ENCODE results near the gene NHEJ1.

NHEJ1 gene

DNA sequence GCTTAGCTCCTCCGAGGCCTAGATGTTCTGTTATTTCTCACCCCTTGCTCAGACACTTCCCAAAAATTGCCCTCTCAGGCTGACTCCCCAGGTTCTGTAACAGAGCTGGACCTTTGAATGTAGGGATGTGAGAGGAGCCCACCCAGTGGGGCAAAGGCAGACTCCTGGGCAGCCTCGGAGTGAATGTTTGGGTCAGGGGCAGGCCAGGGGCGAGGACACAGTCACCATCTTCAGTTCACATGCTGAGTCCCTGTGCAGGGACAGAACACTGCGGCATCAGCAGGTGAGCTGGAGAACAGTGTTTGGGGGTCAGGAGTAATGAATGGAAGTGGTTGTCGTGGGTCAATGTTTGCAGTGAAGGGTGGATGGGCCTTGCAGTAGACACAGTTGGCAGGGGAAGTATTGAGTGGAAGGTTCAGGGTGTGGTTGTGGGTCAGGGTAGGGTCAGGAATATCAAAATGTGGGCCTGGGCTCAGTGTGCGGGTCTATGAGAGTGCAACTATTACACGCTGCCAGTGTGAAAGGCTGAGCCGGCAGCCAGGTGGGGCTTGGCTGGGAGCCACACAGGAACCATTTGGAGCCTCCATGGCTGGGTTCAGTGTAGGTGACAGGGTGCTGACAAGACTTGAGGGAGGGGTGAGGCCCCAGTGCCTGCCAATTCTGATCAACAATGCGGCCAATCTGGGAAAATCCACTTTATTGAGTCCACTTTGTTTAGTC is 104.3 kb downstream of the NHEJ1 start:
- Histone ChIP-seq H3K36me3 (ENCODE audit: insufficient read depth, low read length) (no peaks in the 10 kb centered on the region), H3K27me3 (ENCODE audit: insufficient read depth, low read length) (no peaks in the 10 kb centered on the region; the same call in 1 of the 2 replicates), H3K4me1 (ENCODE audit: insufficient read depth, low read length, severe bottlenecking) (no peaks in the 10 kb centered on the region), H3F3A (ENCODE audit: insufficient read depth, low read length) (no peaks in the 10 kb centered on the region), H3K79me2 (ENCODE audit: insufficient read depth, low read length) (no peaks in the 10 kb centered on the region), H2AFZ (ENCODE audit: low read length) (no peak overlapping the region), H4K20me1 (ENCODE audit: insufficient read depth, low read length) (no peaks in the 10 kb centered on the region), H3K9me3 (ENCODE audit: low read length) (no peaks in the 10 kb centered on the region), H3K4me3 (ENCODE audit: low read depth, low read length, poor library complexity, severe bottlenecking) (no peak overlapping the region), H3K9me2 (ENCODE audit: low read depth, low read length) (no peaks in the 10 kb centered on the region), H3K9ac (ENCODE audit: low read length) (no peak overlapping the region), H3K4me2 (ENCODE audit: low read length) (no peak overlapping the region), H3K27ac (ENCODE audit: low read depth, low read length, poor library complexity, severe bottlenecking) (no peak overlapping the region)
- no peak for TF ChIP-seq EZH2 (IDR thresholded peaks at IDR 0.05; ENCODE audit: borderline replicate concordance, low read length)
- TF ChIP-seq, protein P1, sequence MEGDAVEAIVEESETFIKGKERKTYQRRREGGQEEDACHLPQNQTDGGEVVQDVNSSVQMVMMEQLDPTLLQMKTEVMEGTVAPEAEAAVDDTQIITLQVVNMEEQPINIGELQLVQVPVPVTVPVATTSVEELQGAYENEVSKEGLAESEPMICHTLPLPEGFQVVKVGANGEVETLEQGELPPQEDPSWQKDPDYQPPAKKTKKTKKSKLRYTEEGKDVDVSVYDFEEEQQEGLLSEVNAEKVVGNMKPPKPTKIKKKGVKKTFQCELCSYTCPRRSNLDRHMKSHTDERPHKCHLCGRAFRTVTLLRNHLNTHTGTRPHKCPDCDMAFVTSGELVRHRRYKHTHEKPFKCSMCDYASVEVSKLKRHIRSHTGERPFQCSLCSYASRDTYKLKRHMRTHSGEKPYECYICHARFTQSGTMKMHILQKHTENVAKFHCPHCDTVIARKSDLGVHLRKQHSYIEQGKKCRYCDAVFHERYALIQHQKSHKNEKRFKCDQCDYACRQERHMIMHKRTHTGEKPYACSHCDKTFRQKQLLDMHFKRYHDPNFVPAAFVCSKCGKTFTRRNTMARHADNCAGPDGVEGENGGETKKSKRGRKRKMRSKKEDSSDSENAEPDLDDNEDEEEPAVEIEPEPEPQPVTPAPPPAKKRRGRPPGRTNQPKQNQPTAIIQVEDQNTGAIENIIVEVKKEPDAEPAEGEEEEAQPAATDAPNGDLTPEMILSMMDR (IDR thresholded peaks at IDR 0.05; ENCODE audit: low read length) = no peak

DNA sequence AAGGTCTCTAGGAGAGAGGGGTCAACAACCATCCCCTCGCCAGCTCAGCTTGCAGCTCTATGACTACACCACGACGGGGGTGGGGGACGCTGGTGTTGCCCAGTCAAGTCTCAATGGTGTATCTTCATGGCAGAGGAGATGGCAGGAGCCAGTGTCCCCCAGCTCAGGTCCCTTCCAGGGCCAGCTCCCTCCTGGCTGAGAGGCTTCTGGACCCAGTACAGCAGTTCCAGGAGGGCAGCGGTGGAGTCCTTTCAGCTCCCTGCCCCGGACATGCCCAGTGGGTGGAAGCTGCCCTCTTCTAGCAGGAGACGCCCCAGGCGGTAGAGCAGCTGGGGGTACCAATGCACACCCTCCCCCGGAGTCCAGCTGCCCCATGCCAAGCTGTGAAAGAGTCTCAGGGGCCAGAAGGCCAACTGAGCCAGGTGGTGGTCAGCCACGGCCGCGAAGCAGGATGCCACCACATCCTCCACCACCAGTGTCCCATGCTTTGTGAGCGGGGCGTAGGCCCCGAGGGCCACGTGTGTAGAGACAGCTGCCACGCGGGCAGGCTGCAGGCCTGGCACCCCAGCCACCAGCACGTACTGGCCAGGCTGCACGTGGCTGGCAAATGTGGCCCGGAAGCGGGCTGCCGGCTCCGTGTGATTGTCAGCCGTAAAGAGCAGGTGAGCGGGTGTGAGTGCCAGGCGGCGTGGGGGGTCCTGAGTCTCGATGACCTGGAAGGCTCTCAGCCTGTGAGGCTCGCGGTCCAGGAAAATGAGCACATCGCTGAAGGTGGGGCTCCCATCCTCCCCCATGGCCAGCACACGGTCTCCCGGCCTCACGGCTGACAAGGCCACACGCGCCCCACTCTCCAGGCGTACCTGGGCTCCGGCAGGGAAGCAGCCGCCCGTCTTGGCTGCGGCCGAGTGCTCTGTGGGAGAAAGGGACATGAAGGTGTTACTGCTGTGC is 105.4 kb downstream of the NHEJ1 start:
- Histone ChIP-seq H3K4me1 (ENCODE audit: insufficient read depth, low read length, severe bottlenecking) (no peaks in the 10 kb centered on the region), H3F3A (ENCODE audit: insufficient read depth, low read length) (no peaks in the 10 kb centered on the region), H3K4me2 (ENCODE audit: low read length) (no peak overlapping the region), H3K4me3 (ENCODE audit: low read depth, low read length, poor library complexity, severe bottlenecking) (no peak overlapping the region), H3K9ac (ENCODE audit: low read length) (no peak overlapping the region), H3K9me3 (ENCODE audit: low read length) (no peaks in the 10 kb centered on the region), H3K36me3 (ENCODE audit: insufficient read depth, low read length) (no peaks in the 10 kb centered on the region), H2AFZ (ENCODE audit: low read length) (no peak overlapping the region), H3K79me2 (ENCODE audit: insufficient read depth, low read length) (no peaks in the 10 kb centered on the region), H3K27me3 (ENCODE audit: insufficient read depth, low read length) (no peaks in the 10 kb centered on the region; the same call in 1 of the 2 replicates), H3K9me2 (ENCODE audit: low read depth, low read length) (no peaks in the 10 kb centered on the region), H3K27ac (ENCODE audit: low read depth, low read length, poor library complexity, severe bottlenecking) (no peak overlapping the region), H4K20me1 (ENCODE audit: insufficient read depth, low read length) (no peaks in the 10 kb centered on the region)
- TF ChIP-seq, protein P1 (IDR thresholded peaks at IDR 0.05; ENCODE audit: low read length) = no peak
- TF ChIP-seq EZH2 (IDR thresholded peaks at IDR 0.05; ENCODE audit: borderline replicate concordance, low read length) = no peak

DNA sequence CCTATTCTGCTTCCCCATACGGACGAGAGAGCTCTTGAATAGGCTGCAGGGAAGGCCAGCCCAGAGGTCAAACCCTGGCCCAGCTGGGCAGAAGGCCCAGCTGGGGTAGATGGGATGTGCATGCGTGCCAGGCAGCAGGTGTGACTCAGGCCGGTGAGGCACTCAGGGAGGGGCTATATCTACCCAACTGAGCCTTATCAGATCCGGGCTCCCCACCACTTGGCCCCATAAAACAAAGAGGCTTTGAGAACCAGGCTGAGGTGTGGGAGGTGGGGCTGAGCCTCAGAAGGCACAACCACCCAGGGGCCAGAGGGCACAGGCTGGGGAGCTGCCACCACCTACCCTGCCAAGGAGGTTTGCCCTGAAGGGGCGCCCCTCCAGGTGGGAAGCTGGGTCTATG is 111.3 kb downstream of the NHEJ1 start:
- no peaks in the 10 kb centered on the region for H3K36me3 ChIP-seq (ENCODE audit: insufficient read depth, low read length)
- no peaks in the 10 kb centered on the region for H3K4me1 ChIP-seq (ENCODE audit: insufficient read depth, low read length, severe bottlenecking)
- H3K27ac ChIP-seq (ENCODE audit: low read depth, low read length, poor library complexity, severe bottlenecking) = no peak overlapping the region
- H3K9ac ChIP-seq (ENCODE audit: low read length) = no peak overlapping the region
- H3K9me3 ChIP-seq (ENCODE audit: low read length) = no peaks in the 10 kb centered on the region
- no peak for TF ChIP-seq EZH2 (IDR thresholded peaks at IDR 0.05; ENCODE audit: borderline replicate concordance, low read length)
- TF ChIP-seq, protein P1 (IDR thresholded peaks at IDR 0.05; ENCODE audit: low read length) = no peak
- no peak overlapping the region for H2AFZ ChIP-seq (ENCODE audit: low read length)
- H3K9me2 ChIP-seq (ENCODE audit: low read depth, low read length) = no peaks in the 10 kb centered on the region
- no peaks in the 10 kb centered on the region for H3F3A ChIP-seq (ENCODE audit: insufficient read depth, low read length)
- no peaks in the 10 kb centered on the region for H4K20me1 ChIP-seq (ENCODE audit: insufficient read depth, low read length)
- H3K4me3 ChIP-seq (ENCODE audit: low read depth, low read length, poor library complexity, severe bottlenecking) = no peak overlapping the region
- H3K4me2 ChIP-seq (ENCODE audit: low read length) = no peak overlapping the region
- H3K79me2 ChIP-seq (ENCODE audit: insufficient read depth, low read length) = no peaks in the 10 kb centered on the region
- H3K27me3 ChIP-seq (ENCODE audit: insufficient read depth, low read length) = no peaks in the 10 kb centered on the region

Data from OCI-LY1 (cell line).